Stimulated activated naive CD8-positive, alpha-beta T cell treated with anti-CD3 and anti-CD28 coated beads, Interleukin-15, Interleukin-2, amounts not matched to agents 100 U/mL and 50 U/mL, for 24 hours (primary cell): Measurements from ENCODE around the gene GRID2.

ENCODE experiments used
- ATAC-seq: fragments of 150-1000 bp; cut with Tn5 transposase; one replicate; pipeline ENCODE4 v1.10.0; 2021
- DNase-seq: peaks from one replicate; pipeline ENCODE4 v3.0.0; 2021

Gene GRID2

DNA sequence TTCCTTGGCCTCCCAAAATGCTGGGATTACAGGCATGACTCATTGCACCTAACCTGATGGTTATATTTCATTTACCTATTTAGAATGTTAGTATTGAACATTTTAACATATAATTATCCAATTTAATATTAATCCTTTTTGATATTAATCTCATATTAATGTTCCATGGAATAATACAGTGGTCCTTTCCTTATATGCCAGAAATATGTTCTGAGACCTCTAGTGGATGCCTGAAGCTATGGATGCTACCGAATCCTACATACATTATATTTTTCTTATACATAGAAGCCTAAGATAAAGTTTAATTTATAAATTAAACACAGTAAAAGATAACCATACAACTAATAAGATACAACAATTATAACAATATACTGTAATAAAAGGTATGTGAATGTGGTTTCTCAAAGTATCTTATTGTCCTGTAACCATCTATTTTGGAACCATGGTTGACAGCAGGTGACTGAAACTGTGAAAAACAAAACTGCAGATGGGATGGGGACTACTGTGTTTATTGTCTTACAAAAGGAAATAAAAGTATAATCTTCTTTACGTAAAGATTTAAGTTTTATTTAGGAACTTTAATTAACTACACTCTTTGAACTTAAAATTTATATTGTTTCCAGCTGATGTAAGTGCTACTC, 431.4 kb downstream of the GRID2 start:
- DNase-seq = no peak
- ATAC-seq = no peak

DNA sequence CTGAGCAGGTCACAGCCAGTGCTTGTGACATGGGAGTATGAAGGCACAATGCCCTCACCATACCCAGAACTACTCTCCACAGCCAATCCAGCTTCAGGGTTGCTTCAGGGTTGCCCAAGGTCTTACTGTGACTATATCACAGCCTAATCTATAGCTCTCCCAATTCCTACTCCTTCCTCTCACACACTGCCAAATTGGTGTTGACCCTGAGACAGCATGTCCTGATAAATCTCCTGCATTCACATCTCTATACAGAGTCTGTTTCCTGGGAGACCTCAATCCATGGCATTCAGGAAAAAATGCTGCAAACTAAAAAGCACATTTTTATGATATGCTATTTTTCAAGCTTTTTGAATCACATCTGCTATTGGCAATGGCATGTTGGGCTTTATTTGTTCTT, 456.7 kb downstream of the GRID2 start:
- ATAC-seq (no peak), DNase-seq (no peak)

DNA sequence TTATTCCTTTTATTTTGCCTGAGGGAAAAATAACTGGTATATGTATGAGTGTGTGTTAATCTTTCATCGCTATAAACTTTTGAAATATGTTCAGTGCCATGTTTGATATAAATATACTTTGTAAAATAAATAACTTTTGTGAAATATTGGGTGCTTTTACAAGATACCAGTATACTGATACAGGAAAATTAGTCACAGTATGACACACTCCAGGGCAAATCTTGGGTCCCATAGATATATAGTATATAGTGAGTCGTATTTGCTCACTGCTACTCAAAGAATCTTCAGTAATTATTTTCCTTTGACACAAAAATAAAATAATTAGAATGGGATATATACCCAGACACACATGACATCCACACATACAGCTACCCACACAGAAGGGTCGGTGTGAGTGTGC, 472.3 kb downstream of the GRID2 start:
- ATAC-seq (no peak), DNase-seq (no peak)

DNA sequence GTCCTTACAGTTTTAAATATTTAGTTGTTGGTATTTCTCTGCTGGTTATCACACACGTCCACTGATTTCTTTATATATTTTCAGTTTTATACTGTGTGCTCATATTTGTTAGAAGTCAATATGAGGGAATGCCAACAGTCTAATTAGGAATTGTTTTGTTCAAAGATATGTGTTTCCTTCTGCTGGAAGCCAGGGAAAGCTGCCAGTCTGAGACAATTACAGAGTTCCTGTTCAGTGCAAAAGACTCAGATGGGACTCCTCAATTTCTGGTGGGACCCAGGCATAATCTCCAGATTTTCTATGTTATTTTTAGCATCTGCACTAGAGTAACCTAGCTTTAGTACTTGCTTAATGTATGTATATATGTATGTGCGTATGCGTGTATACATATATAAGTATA, 486.0 kb downstream of the GRID2 start:
- ATAC-seq (no peak), DNase-seq (no peak)

DNA sequence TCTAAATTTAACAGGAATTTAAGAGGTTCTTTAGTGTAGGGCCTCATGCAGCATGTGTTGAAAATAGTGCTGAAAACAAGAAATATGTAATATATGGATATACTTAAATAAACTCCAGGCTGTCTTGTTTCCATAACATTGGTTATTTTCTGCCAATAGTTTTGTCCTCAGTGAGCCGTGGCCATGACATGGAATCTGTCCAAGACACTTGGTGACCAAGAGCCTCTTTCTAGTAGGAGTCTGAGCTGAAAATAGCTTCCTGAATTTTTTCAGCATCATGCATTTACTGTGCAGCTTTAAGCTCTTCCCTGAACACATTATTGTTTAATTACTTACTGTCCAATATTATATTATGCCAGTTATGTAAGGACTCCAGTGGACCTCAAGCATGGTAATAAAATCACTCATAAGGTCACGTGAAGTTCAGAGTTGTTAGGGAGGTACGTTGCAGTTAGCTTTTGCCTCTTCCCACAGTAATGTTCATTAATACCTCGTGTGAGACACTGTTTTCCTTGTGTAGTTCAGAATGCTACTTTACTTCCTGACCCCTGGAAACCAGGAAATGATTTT, 488.2 kb downstream of the GRID2 start:
- ATAC-seq (no peak), DNase-seq (no peak)

DNA sequence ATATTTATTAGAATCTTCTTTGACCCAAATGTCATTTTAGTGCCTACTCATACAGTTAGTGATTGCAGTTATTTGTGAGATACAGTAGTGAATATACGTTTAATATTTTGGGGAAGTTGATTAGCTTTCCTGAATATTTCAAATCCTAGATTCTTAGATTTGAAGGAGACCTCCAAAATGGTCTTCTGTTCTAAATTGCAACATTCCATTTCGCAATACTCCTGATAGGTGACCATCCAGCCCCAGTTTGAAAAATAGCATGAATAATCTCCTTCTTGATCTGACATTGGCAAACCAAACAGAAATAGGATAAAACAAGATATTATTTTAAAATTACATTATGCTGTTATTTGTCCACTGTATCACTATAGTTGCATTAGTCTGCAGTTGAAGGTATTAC, 505.6 kb downstream of the GRID2 start:
- DNase-seq (no peak), ATAC-seq (no peak)

DNA sequence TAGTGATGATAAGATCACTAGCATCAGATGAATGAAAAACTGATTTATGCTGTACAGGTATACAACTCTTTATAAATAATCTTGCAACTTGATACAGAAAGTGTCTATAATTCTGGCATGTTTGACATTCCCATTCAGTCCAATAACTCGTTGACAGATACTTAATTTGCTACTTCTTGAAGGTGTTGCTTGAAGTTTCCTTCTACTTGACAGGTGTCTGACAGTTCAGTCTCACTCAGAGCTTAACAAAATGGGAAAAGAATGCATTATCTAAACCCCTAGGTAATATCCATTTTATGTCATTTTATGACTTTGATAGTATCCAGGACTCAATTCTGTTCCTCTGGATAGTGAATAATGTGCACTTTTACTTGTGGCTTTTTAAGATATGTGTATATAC, 508.9 kb downstream of the GRID2 start:
- no peak for DNase-seq
- no peak for ATAC-seq

DNA sequence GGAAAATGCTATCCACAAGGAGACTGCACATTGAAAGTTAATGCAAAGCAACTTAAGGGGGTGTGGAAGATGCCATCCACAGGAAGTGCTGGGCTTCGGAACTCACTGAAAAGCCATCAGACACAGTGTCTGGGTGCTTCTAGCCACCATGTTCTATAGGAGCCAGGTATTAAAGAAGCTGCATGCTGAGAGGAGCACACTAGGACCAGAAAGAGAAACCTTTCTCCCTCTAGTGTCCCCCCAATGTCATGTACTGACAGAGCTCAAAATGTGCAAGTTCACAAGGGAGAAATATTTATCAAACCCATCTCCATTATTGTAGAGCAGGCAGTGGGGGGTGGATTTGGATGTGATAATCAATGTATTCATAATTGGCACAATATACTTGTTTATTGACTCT, 510.9 kb downstream of the GRID2 start:
- DNase-seq = no peak
- no peak for ATAC-seq

DNA sequence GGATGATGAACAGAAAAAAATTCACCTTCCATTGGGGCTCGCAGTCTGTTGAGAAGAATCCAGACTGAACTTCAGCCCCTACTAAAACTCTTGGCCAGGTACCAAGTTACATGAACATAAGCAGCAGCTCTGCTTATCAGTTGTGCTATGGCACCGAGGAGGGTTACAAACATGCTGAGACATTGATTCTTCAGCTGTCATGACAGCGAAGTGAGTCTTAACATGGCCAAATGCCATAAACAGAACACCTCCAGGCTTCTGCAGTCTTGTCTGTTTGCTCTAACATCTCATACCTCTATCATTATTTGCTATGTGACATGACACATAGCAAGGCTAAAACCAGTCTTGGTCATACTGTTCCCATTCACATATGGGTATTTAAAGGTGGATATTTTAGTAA, 521.5 kb downstream of the GRID2 start:
- ATAC-seq (no peak), DNase-seq (no peak)

DNA sequence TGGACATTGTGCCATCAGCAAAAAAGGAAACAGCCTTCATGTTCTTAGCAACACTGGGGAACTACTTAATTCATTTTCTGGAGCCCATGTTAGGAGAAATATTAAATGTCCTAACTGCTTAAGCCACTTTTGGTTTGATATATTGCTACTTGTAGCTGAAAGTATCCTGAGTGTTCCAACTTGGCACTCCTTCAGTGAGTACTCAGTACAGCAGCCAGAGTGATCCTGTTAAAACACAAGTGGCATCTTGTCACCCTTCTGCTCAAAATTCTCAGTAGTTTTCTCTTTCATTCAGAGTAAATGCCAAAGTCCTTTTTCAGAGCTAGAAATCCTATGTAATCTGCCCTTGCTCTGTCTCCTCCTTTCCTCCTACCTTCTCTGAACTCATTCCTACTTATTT, 522.0 kb downstream of the GRID2 start:
- DNase-seq (no peak), ATAC-seq (no peak)

DNA sequence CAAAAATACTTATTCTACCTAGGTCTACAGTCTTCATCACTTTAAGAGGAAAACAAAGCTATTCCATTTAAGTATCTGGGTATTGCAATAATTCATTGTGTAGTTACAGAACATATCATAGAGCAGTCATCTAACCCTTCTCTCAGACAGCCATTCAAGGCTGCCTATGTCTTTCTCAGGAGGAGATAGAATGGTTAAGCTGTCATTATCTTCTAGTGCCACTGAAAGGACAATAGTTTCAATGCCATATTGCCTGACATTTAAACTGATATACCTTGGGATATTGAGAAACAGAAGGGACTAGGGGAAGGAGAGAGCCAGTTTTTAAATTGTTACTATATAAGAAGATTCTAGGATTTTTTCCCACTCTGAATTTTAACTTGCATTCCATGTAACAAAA, 527.0 kb downstream of the GRID2 start:
- ATAC-seq (no peak), DNase-seq (no peak)

DNA sequence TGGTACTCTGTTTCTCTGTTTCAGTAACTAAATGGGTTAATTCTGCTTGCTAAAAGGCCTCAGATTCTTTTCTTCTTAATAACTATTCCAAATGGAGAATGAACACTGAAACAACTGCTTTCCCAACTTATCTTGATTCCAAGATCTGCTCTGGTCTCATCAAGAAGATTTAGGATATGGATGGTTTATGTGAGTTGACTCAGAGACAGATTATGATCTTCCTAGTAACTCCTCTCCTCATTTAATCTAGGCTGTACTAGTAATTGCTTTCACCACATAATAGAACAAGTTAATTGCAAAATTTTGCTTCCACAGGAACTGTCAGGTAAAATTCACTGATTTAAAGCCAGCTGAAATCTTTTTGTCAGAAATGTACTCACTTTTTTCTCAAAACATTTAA, 537.1 kb downstream of the GRID2 start:
- ATAC-seq (no peak), DNase-seq (no peak)

DNA sequence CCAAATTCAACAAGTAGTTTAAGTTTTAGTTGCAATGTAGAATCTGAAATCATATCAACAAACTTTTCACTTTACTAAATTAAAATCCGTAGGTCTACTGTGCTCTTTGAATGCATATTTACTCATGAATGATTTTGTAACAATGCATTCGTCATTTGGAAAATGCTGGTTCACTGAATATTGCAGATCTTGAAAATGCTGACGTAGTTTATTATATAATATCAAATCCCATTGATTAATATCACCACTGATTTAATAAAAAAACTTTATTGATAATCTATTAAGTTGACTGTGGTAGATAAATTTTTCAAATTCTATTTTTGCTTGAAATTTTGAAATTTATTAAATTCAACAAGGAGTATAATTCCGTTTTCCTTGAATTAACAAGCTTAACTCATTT, 540.0 kb downstream of the GRID2 start:
- no peak for DNase-seq
- no peak for ATAC-seq

DNA sequence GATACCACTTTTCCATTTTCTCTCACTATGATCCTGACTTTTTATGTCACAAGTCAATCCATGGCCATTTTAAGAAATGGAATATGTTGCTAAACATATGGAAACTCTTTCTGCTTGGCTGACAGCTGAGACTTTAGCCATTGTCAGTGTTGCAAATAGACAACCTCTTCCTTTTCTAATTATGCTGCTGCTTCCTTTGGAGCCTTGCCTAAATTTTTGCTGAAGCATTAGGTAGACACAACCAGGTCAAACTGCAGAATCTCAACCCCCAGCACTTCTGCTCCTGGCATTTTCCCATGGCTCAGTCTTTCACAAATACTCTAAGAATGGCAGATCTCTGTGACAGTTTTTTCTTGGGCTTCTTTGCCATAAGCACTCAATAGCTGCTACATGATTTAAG, 543.3 kb downstream of the GRID2 start:
- ATAC-seq = no peak
- no peak for DNase-seq

DNA sequence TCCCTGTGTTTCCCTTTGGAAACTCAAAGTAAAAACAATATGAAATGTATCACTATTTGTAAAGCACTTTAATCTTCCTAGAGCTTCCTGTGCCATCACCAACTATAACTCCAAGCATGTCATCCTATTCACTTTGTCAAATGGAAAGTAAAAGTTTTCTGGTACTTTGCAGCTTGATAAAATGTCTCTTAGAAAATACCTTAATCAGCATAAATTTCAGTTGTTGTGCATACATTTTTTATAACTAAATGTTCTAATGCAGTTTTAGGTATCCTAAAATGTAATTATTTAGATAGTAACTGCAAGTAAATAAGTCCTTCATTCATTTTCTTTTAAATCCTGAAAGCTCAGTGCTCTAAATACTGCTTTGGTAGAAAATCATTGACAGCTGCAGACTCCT, 558.7 kb downstream of the GRID2 start:
- no peak for ATAC-seq

DNA sequence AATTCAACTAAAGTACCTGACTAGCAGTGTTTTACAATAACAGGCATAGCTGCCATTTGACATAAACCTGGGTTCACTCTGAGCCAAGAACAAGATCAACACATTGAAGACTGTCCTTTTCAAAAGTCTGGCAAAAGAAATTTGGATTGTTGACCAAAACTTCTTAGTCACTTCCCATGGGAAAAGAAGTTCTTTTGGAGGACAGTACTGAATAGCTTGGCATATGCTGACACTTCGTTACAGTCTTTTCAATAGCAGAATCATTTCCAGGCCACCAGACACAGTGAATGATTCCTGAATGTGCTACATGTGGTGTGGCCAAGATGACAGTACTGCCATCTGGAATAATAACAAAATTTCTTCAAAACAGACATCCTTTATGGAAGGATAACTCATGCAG, 560.3 kb downstream of the GRID2 start:
- ATAC-seq (no peak), DNase-seq (no peak)

More for the DNA sequence above, 558.7 kb downstream of the GRID2 start:
- DNase-seq = no peak

DNA sequence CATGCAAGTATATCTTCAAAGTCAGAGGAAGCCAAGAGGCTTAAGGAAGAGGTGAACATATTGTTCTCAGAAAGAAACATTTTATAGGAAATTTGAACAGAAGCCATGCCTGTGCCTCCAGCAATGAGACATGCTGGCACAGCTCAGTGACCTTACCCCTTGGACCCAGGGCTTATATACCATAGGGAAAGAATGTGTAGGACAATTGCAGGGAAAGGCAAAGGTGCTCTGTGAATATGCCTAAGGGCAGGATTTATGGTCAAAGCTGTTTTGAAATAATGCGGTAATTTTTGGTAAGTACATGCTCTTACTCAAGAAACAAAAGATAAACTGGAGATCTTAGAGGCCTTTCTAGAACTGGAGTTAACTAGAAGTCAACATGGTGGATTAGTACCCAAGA, 568.8 kb downstream of the GRID2 start:
- no peak for ATAC-seq

DNA sequence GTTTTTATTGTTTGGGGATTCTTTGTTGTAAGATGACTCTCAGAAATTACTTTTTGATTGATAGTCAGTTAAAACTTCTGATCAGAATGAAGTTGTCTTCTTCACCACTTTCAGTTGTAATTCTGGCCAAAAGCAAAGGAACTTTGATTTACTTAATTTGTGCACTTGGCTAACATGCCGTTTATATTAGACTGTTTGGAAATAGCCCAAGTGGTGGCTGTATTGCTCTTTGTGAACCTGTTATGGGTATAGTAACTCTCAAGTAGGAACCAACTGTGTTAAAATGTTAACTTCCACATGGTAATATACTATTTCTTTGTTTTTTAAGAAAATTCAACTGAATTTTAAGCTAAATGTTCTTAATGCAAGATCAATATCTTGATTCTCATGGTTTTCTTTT, 581.9 kb downstream of the GRID2 start:
- no peak for DNase-seq

More for the DNA sequence above, 568.8 kb downstream of the GRID2 start:
- no peak for DNase-seq

DNA sequence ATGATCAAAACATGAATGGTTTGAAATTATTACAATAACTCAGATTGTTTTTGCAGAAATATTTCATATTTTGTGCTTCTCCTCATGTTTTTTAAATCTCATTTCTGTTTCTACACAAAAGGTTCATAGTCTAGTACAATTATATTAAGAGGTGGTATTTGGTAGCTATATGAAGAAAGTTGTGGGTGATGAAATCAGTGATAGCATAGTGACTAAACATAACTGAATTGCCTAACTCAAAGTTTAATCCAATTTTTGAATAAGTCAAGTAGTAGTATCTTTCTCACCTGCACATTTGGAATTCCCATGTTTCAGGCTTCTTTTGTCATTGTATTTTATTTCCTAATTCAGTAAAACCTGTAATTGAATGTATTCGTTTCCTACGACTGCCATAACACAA, 648.7 kb downstream of the GRID2 start:
- DNase-seq (no peak), ATAC-seq (no peak)

More for the DNA sequence above, 581.9 kb downstream of the GRID2 start:
- no peak for ATAC-seq

DNA sequence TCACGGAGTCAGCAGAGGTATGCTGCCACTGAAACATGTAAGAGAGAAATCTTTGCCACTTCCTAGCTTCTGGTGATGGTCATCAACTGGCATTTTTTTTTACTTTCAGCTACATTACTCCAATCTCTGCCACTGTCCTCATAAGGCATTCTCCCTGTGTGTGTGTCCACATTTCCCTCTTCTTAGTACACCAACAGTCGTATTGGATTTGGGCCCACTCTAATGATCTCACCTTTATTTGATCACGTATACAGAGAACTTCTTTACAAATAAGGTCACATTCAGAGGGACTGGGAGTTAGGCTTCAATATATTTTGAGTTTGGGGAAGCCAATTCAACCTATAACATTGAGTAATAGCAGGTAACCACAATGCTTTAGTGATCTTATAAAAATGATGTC, 649.1 kb downstream of the GRID2 start:
- DNase-seq = no peak
- no peak for ATAC-seq

DNA sequence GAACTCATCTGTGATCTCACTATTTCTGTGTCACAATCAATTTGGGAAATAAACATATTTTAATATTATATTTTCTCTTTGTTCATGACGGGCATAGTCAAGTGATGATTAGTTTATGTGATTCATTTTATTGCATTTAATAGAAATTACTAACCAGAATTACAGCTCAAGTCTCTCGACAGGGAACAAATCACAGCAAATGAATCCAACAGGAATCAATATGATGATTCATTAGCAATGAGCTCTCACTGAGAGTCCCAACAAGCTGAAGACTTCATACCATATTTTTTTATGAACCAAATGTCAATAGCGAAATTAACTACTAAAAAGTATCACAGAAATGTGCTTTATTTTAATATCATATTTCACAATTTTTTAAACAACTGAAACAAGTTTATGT, 649.7 kb downstream of the GRID2 start:
- ATAC-seq = no peak
- DNase-seq = no peak

DNA sequence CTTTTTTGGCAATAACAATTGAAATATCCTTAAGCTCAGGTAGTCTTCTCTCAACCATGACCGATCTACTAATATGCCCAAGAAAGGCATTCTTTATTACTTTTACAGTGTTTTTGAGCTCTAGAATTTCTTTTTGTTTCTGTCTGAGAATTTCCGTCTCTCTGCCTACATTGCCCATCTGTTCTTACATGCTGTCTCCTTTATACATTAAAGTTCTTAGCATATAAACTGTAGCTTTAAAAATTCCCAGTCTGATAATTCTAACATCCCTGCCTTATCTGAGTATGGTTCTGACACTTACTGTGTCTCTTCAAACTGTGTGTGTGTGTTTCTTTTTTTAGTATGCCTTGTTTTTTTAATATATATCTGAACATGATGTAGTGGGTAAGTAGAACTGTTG, 658.1 kb downstream of the GRID2 start:
- DNase-seq = no peak
- ATAC-seq = no peak

DNA sequence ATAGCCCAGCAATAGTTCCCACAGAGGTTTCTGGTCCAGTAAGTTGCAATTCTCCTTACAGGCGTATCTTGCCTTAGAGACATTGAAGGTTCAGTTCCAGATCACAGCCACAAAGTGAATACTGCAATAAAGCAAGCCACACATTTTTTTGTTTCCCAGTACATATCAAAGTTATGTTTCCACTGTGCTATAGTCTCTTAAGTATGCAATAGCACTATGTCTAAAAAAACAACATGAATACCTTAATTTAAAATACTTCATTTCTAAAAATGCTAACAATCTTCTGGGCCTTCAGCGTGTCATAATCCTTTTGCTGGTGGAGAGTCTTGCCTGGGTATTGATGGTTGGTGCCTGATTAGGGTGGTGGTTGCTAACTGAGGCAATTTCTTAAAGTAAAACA, 659.1 kb downstream of the GRID2 start:
- DNase-seq = no peak
- no peak for ATAC-seq

DNA sequence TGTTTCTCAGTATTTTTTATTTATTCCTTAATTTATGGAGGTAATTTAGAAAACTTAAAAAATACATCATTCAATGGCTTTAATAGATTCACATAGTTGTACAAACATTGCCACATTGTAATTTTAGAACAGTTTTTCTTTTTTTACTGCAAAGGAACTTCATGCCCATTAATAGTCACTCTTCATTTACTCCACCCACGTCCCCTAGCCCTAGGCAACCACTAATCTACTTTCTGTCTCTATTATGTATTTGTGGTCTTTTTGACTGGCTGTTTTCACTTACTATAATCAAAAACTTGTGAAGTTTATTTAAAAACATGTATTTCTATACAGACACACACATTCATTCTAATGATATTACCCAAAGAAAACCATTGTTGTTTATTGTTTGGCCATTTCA, 664.8 kb downstream of the GRID2 start:
- ATAC-seq (no peak), DNase-seq (no peak)

DNA sequence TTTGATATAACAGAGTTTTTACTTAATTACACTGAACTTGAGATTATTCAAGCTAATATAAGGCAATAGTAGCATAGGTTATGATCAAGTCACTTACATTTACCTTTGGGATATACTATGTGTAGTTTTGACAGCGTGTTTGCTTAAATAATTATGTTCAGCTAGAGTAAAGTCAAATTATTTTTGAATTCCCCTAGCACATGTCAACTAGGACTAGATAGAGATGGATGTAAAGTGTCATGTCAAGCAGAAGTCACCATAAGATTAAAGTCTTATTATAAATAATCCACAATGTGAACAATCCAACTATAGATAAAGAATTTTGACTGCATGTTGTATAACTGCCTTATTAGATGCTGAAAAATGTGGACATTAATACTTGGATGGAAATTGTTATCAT, 665.2 kb downstream of the GRID2 start:
- DNase-seq (no peak), ATAC-seq (no peak)
